Hematopoietic multipotent progenitor cell (in vitro differentiated cells): Measurements from ENCODE around the gene QSER1. TPM values are rescaled to one million over a fixed set of nuclear protein-coding genes. Genes with fewer than 3 reads are reported as not detected.
"Not testable (repeated sequence)": the region's sequence is repeated elsewhere in the genome, so short reads cannot be mapped to it uniquely, and the experiment has no call there.

ENCODE experiments used
- DNase-seq, 3 donors: peaks; one replicate each; pipeline ENCODE4 v3.0.0-alpha.2; 2011 to 2015; ENCODE audit warnings: low read depth in 2 of 3, low spot score in 2 of 3
- total RNA-seq: library from RNA; depleted of rRNA; stranded (reverse); fragments of >200 nt; gene quantifications from one replicate; pipeline ENCODE4 v1.2.3, GENCODE V29; 2012

The QSER1 gene
- total RNA-seq, 1 donor: 11.8 TPM

- no peak for DNase-seq
These were observed 97.9 kb downstream of the QSER1 start for GRCh38 chr11:32990481-32990880.

- DNase-seq: no peak
These were observed 98.8 kb downstream of the QSER1 start for GRCh38 chr11:32991427-32991826.

GRCh38 chr11:32991898-32992297, 99.3 kb downstream of the QSER1 start:
- no peak for DNase-seq

- DNase-seq: no peak
These were observed 107.6 kb downstream of the QSER1 start for GRCh38 chr11:33000181-33000580.

GRCh38 chr11:33001281-33001680, 108.7 kb downstream of the QSER1 start:
- no peak for DNase-seq

GRCh38 chr11:33001751-33002542, 109.3 kb downstream of the QSER1 start:
- no peak for DNase-seq

GRCh38 chr11:33005175-33005574, 112.6 kb downstream of the QSER1 start:
- DNase-seq: no peak

GRCh38 chr11:33006010-33006409, 113.4 kb downstream of the QSER1 start:
- no peak for DNase-seq

GRCh38 chr11:33013755-33014154, 121.1 kb downstream of the QSER1 start:
- no peak for DNase-seq

GRCh38 chr11:33015621-33016551, 123.3 kb downstream of the QSER1 start, which contains the start of gene DEPDC7:
TSS of gene DEPDC7 (plus strand) at chr11:33015878. CDS start at chr11:33015956, 78 bp downstream.
- DNase-seq: peak; percentile 58 to 89 (median 84)

- DNase-seq: no peak
These were observed 124.0 kb downstream of the QSER1 start for GRCh38 chr11:33016654-33017053.

GRCh38 chr11:33017478-33017877, 124.9 kb downstream of the QSER1 start:
- DNase-seq: no peak

- DNase-seq: no peak
These were observed 125.4 kb downstream of the QSER1 start for GRCh38 chr11:33017965-33018364.

- no peak for DNase-seq
These were observed 126.2 kb downstream of the QSER1 start for GRCh38 chr11:33018840-33019239.

GRCh38 chr11:33021501-33021900, 128.9 kb downstream of the QSER1 start:
- no peak for DNase-seq

GRCh38 chr11:33021937-33022336, 129.3 kb downstream of the QSER1 start:
- no peak for DNase-seq

- no peak for DNase-seq
These were observed 132.7 kb downstream of the QSER1 start for GRCh38 chr11:33025339-33025722.

GRCh38 chr11:33027233-33027632, 134.6 kb downstream of the QSER1 start:
- no peak for DNase-seq

GRCh38 chr11:33027846-33028536, 135.4 kb downstream of the QSER1 start:
- DNase-seq: no peak

- no peak for DNase-seq
These were observed 135.9 kb downstream of the QSER1 start for GRCh38 chr11:33028537-33028914.

- not testable (repeated sequence) for DNase-seq
These were observed 136.6 kb downstream of the QSER1 start for GRCh38 chr11:33029218-33029617.
